ENCODE results near the gene GJD4.

GJD4 gene

GRCh38 chr10:35657621-35658020, 52.5 kb downstream of the GJD4 start:
- no peak for DNase-seq (ENCODE audit: low spot score)
